GM19395 (cell line): ENCODE results near the gene ITGB1.

Source experiments
- ATAC-seq: cut with Tn5 transposase; IDR thresholded peaks from one replicate; pipeline ENCODE4 v1.9.1; 2021; ENCODE audit warnings: mild to moderate bottlenecking, moderate library complexity; ENCODE audit not compliant: unreplicated experiment

ITGB1 gene

DNA sequence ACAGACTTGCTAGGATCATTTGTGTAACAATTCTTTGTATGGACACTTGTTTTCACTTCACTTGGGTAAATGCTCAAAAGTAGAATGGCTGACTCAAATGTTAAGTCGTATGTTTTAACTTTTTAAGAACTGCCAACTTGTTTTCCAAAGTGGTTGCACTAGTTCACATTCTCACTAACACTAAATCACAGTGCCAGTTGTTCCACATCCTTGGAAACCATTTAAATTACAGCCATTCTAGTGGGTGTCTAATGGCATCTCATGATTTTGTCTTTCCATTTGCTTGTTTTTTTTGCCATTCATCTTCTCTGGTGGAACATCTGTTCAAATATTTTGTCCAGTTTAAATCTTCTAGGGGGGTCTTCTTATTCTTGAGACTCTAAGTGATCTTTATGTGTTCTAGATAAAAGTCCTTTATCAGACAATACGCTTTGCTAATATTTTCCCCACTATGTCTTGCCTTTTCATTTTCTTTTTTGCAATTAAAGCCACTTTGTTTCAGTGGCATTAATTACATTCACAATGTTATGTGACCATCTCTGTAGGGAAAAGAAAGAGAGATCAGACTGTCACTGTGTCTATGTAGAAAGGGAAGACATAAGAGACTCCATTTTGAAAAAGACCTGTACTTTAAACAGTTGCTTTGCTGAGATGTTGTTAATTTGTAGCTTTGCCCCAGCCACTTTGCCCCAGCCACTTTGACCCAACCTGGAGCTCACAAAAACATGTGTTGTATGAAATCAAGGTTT is 63.9 kb downstream of the ITGB1 start:
- no peak for ATAC-seq

GRCh38 chr10:32893434-32893833 is 64.6 kb downstream of the ITGB1 start:
- ATAC-seq: no peak

- no peak for ATAC-seq
Measured at GRCh38 chr10:32891261-32891660, 66.8 kb downstream of the ITGB1 start.

- no peak for ATAC-seq
Measured at GRCh38 chr10:32890444-32890843, 67.6 kb downstream of the ITGB1 start.

GRCh38 chr10:32889631-32890212 is 68.3 kb downstream of the ITGB1 start:
- ATAC-seq: no peak

DNA sequence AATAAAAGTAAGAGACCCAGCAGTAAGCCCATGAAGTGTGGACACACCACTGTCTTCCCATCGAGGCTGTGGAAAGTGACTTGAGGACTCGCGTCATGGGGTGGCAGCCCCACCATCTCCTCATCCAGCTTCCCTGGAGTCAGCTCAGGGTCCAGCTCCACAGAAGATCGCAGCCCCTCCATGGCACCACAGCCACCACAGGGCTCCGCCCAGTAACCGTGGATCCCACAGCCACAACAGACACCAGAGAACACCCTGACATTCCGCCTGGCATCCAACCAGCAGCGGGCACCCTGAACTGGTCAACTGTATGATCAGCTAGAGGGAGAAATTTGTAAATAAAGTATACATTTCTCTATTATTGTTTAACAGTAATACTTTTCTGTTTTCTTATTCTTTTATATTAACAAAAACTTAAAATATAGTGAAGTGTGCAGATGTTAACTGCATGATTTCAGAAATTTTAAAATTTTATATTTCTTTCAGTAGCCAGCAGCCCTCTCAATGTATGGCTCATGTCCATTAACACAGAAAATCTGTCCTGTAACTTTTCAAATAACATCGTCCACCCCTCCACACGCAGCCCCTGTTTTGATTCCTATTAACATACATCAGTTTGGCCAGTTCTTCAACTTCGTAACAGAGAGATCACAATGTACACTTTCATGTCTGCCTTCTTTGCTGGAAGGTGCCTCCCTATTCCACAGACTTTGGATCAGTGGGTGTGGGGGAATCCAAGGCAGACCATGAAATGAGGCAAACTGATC is 69.7 kb downstream of the ITGB1 start:
- no peak for ATAC-seq

DNA sequence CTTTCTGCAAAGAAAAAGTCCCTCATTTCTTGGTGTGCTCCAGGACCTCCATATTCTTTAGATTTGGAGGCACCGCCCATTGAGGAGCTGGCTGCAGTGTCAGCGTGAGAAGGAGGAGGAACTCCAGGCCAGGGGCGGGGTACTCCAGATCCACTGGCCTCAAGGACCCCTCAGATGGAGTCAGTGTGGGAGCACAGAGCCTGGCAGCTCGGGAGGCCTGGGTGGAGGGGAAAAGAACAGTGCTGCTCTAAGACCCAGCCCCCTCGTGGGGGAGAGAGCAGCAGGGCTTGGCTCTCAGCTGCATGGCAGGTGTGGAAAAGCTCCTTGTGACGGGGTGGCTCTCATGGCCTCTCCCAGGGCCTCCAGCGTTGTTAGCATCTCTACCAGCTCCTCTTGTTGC is 70.5 kb downstream of the ITGB1 start:
- ATAC-seq: no peak

DNA sequence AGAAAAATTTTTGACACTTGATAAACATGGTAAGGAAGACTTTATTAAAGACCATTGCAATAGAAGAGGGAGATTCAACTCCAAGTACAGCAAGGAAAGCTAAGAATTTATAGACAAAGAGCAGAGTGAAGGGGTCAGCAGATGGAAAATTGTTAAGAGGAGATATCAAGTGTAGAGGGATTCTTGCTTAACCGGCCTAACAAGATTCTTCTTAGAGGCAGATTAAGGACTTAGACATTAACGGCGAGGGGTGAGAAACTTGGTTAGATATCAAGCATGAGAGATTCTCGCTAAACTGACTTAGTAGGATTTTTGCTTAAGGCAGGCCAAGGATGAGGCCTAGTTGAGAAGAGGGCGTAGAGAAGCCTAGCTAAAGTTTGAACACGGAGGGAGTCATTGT is 76.0 kb downstream of the ITGB1 start:
- ATAC-seq: no peak

DNA sequence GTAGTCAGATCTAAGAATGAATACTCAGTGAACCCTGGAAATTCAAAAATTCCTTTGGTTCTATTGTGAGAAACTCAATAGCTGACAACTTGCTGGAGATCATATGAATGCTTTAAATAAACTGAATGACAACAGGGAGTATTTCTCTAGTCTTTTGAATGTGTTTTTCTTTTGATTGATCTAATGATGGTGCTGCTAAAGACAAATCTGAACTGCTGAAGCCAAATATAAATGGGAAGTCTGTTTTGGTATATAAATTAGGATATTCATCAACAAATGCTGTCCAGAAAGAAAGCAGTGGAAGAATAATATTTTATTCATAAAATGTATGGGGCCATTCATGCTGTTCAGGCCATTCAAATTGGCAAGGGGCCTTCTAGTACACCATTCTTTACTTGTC is 79.4 kb downstream of the ITGB1 start:
- ATAC-seq: no peak

DNA sequence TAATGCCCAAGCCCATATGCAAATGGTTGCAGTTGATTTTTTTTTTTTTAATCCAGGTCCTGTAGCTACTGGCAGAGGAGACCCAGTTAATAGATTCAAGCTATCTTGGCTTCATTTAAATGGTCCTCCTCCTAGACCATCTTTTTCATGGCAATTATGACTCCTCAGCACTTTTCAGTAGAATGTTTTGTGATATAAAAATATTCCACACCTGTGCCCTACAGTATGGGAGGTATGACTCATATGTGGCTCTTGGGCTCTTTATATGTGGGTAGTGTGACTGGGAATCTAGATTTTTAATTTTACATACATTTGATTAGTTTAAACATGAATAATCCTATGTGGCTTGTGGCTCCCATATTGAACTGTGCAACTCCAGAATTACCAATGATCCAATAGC is 80.1 kb downstream of the ITGB1 start:
- ATAC-seq: no peak

DNA sequence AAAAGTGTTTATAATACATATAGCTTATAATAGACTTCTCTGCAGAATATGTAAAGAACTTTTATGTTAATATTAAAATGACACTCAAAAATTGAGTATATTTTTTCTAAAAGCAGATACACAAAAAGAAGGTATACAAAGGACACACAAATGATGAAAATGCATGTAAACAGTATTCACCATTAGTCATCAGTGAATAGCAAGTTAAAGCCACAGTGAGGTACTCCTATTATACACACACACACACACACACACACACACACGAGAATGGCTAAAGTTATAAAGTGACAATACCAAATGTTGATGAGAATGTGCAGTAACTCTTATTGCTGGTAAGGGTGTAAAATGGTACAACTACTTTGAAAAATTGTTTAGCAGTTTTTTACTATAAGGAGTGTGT is 92.9 kb downstream of the ITGB1 start:
- ATAC-seq: no peak

DNA sequence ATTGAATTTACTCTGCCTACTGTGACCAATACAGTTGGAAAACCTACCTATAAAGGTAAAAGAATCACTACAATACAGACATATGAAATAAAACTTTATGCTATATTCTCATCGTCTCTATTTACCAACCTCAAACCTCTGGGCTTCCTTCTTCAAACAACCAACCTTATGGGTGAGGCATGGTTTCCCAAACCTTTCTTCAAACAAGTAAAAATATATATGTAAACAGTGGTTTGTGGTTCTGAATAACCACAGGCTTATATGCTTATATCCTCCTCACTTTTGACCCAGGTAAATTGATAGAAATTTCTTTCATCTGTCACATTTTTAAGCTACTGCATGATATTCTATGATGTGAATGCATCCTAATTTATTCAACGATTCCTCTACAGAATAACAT is 103.6 kb downstream of the ITGB1 start:
- ATAC-seq: no peak

DNA sequence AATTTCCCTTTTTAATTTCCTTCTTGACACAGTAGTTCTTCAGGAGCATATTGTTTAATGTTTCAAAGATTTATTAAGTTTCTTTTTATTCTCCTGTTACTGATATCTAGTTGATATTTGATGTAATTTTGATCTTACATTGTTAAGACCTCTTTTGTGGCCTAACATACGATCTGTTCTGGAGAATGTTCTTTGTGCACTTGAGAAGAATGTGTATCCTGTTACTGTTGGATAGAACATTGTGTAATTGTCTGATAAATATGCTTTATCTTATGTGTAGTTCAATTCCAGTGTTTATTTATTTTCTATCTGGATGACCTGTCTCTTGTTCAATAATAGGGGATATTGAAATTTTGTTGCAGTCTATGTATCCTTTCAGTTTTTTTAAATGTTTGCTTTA is 106.7 kb downstream of the ITGB1 start:
- no peak for ATAC-seq
